BLaER1 treated with 17β-estradiol and CSF1 and Interleukin-3, amounts not matched to agents 10 nM and 100 nM (cell line): ENCODE results near the gene MEPCE.
A peak's percentile ranks its signal among the peaks of the same experiment; 100 is the strongest.

Experiments
- H3K27ac ChIP-seq, 11 experiments: shearing (Covaris generic); formaldehyde crosslinking; 2 replicates each; pipeline ENCODE4 v1.8.1; 2022
- H3K27me3 ChIP-seq, 11 experiments: shearing (Covaris generic); formaldehyde crosslinking; 2 replicates each; pipeline ENCODE4 v1.8.1; 2022
- H3K36me3 ChIP-seq, 11 experiments: shearing (Covaris generic); formaldehyde crosslinking; 2 replicates each; pipeline ENCODE4 v1.8.1; 2022
- H3K4me1 ChIP-seq, 10 experiments: shearing (Covaris generic); formaldehyde crosslinking; 2 replicates each; pipeline ENCODE4 v1.8.1; 2022
- H3K4me2 ChIP-seq, 11 experiments: shearing (Covaris generic); formaldehyde crosslinking; 2 replicates each; pipeline ENCODE4 v1.8.1; 2022
- H3K4me3 ChIP-seq, 10 experiments: shearing (Covaris generic); formaldehyde crosslinking; 2 replicates each; pipeline ENCODE4 v1.8.1; 2022
- H3K9ac ChIP-seq, 11 experiments: shearing (Covaris generic); formaldehyde crosslinking; 2 replicates each; pipeline ENCODE4 v1.8.1; 2022
- H3K9me3 ChIP-seq, 11 experiments: shearing (Covaris generic); formaldehyde crosslinking; replicated peaks in 1 of 11; 2 replicates each; pipeline ENCODE4 v1.8.1; 2022
- H4K20me1 ChIP-seq, 11 experiments: shearing (Covaris generic); formaldehyde crosslinking; 2 replicates each; pipeline ENCODE4 v1.8.1; 2022
- Cebpa-rat ChIP-seq, 11 experiments: shearing (Covaris generic); IDR thresholded peaks; 2 replicates each; pipeline ENCODE4 v1.8.1; 2022

Gene MEPCE

GRCh38 chr7:100427762-100428198, 1.9 kb upstream of the MEPCE start:
- peak overlapping the region in 8 of 10 experiments; percentile 79 to 99 (median 90); a peak in 12 of 20 replicates for H3K4me3 ChIP-seq
- H3K9me3 ChIP-seq: peaks cover 0 to 10% (median 0%) of the 10 kb centered on the region in 11 experiments; a peak in 5 of 22 replicates
- H3K4me1 ChIP-seq: peaks cover 23 to 30% (median 28%) of the 10 kb centered on the region in 10 experiments
- peak overlapping the region; percentile 95 to 100 (median 99) for H3K27ac ChIP-seq
- H3K9ac ChIP-seq: peak overlapping the region in 10 of 11 experiments; percentile 94 to 100 (median 99); a peak in 13 of 22 replicates
- no peaks in the 10 kb centered on the region for H3K27me3 ChIP-seq
- peaks cover 21 to 31% (median 24%) of the 10 kb centered on the region in 11 experiments; a peak in 21 of 22 replicates for H4K20me1 ChIP-seq
- H3K36me3 ChIP-seq: peaks cover 7 to 25% (median 22%) of the 10 kb centered on the region in 11 experiments
- H3K4me2 ChIP-seq: peak overlapping the region; percentile 65 to 99 (median 81)
- TF ChIP-seq Cebpa-rat (IDR thresholded peaks at IDR 0.05): no peak

GRCh38 chr7:100428199-100428966, 1.2 kb upstream of the MEPCE start, which contains the start of gene ZCWPW1:
Gene ZCWPW1, minus strand, starts transcription at chr7:100428703. Its CDS starts 8,054 bp downstream, at chr7:100420649.
- Histone ChIP-seq H3K27ac (peak within 1 kb of the TSS; percentile 95 to 100 (median 99)), H3K4me1 (peaks cover 29 to 36% (median 35%) of the 10 kb centered on the region in 10 experiments), H3K36me3 (peaks cover 10 to 28% (median 27%) of the 10 kb centered on the region in 11 experiments), H4K20me1 (peaks cover 27 to 37% (median 30%) of the 10 kb centered on the region in 11 experiments; a peak in 21 of 22 replicates), H3K4me3 (peak within 1 kb of the TSS; percentile 79 to 99 (median 92)), H3K27me3 (no peaks in the 10 kb centered on the region), H3K9ac (peak within 1 kb of the TSS; percentile 94 to 100 (median 99)), H3K4me2 (peak within 1 kb of the TSS; percentile 81 to 99 (median 97)), H3K9me3 (peaks cover 0 to 10% (median 0%) of the 10 kb centered on the region in 11 experiments; a peak in 5 of 22 replicates)
- no peak for TF ChIP-seq Cebpa-rat (IDR thresholded peaks at IDR 0.05)

GRCh38 chr7:100428967-100429636, 529 bp upstream of the MEPCE start:
- Histone ChIP-seq H4K20me1 (peaks cover 27 to 44% (median 37%) of the 10 kb centered on the region in 11 experiments; a peak in 21 of 22 replicates), H3K27ac (peak overlapping the region; percentile 95 to 100 (median 99)), H3K4me1 (peaks cover 36 to 43% (median 42%) of the 10 kb centered on the region in 10 experiments), H3K4me2 (peak overlapping the region; percentile 81 to 99 (median 97)), H3K36me3 (peaks cover 17 to 35% (median 35%) of the 10 kb centered on the region in 11 experiments), H3K4me3 (peak overlapping the region; percentile 79 to 99 (median 92)), H3K9me3 (peaks cover 0 to 10% (median 0%) of the 10 kb centered on the region in 11 experiments; a peak in 5 of 22 replicates), H3K9ac (peak overlapping the region; percentile 94 to 100 (median 99)), H3K27me3 (no peaks in the 10 kb centered on the region)
- no peak for TF ChIP-seq Cebpa-rat (IDR thresholded peaks at IDR 0.05)

- H4K20me1 ChIP-seq: peaks cover 27 to 60% (median 53%) of the 10 kb centered on the region in 11 experiments; a peak in 21 of 22 replicates
- peaks cover 25 to 51% (median 48%) of the 10 kb centered on the region in 11 experiments for H3K36me3 ChIP-seq
- peaks cover 47 to 57% (median 54%) of the 10 kb centered on the region in 10 experiments for H3K4me1 ChIP-seq
- peak overlapping the region; percentile 94 to 100 (median 99) for H3K9ac ChIP-seq
- peaks cover 0 to 10% (median 0%) of the 10 kb centered on the region in 11 experiments; a peak in 5 of 22 replicates for H3K9me3 ChIP-seq
- H3K4me2 ChIP-seq: peak overlapping the region; percentile 82 to 99 (median 97)
- peak overlapping the region; percentile 95 to 100 (median 99) for H3K27ac ChIP-seq
- H3K4me3 ChIP-seq: peak overlapping the region; percentile 79 to 99 (median 92)
- no peaks in the 10 kb centered on the region for H3K27me3 ChIP-seq
- TF ChIP-seq Cebpa-rat (IDR thresholded peaks at IDR 0.05): no peak
Observed at GRCh38 chr7:100430493-100431285, 1.1 kb downstream of the MEPCE start.

GRCh38 chr7:100431286-100431735, 1.7 kb downstream of the MEPCE start:
- Histone ChIP-seq H4K20me1 (peaks cover 27 to 65% (median 54%) of the 10 kb centered on the region in 11 experiments; a peak in 21 of 22 replicates), H3K4me2 (peak overlapping the region; percentile 82 to 99 (median 97)), H3K9ac (peak overlapping the region; percentile 94 to 100 (median 99)), H3K36me3 (peaks cover 25 to 54% (median 50%) of the 10 kb centered on the region in 11 experiments), H3K27ac (peak overlapping the region in 10 of 11 experiments; percentile 9 to 100 (median 99); a peak in 17 of 22 replicates), H3K4me1 (peaks cover 47 to 57% (median 54%) of the 10 kb centered on the region in 10 experiments), H3K27me3 (no peaks in the 10 kb centered on the region), H3K4me3 (peak overlapping the region; percentile 79 to 99 (median 92)), H3K9me3 (peaks cover 0 to 10% (median 0%) of the 10 kb centered on the region in 11 experiments; a peak in 5 of 22 replicates)
- no peak for TF ChIP-seq Cebpa-rat (IDR thresholded peaks at IDR 0.05)

GRCh38 chr7:100432053-100432452, 2.4 kb downstream of the MEPCE start:
- Histone ChIP-seq H3K36me3 (peaks cover 25 to 54% (median 50%) of the 10 kb centered on the region in 11 experiments), H3K9me3 (peaks cover 0 to 10% (median 0%) of the 10 kb centered on the region in 11 experiments; a peak in 5 of 22 replicates), H3K27me3 (no peaks in the 10 kb centered on the region), H3K4me3 (peak overlapping the region; percentile 79 to 99 (median 92); a peak in 18 of 20 replicates), H3K4me2 (peak overlapping the region; percentile 82 to 99 (median 97)), H3K9ac (peak overlapping the region; percentile 94 to 100 (median 99)), H4K20me1 (peaks cover 27 to 65% (median 54%) of the 10 kb centered on the region in 11 experiments; a peak in 21 of 22 replicates), H3K4me1 (peaks cover 51 to 63% (median 59%) of the 10 kb centered on the region in 10 experiments), H3K27ac (peak overlapping the region in 9 of 11 experiments; percentile 9 to 100 (median 99); a peak in 14 of 22 replicates)
- no peak for TF ChIP-seq Cebpa-rat (IDR thresholded peaks at IDR 0.05)

- H3K9me3 ChIP-seq: peaks cover 0 to 4% (median 0%) of the 10 kb centered on the region in 11 experiments; a peak in 5 of 22 replicates
Observed at GRCh38 chr7:100432621-100433275, 3.1 kb downstream of the MEPCE start.

More at GRCh38 chr7:100432621-100433275, 3.1 kb downstream of the MEPCE start:
- H3K4me1 ChIP-seq: peaks cover 51 to 68% (median 62%) of the 10 kb centered on the region in 10 experiments
- H3K27ac ChIP-seq: peak overlapping the region in 7 of 11 experiments; percentile 9 to 100 (median 99); a peak in 9 of 22 replicates
- no peak for TF ChIP-seq Cebpa-rat (IDR thresholded peaks at IDR 0.05)
- peaks cover 25 to 54% (median 50%) of the 10 kb centered on the region in 11 experiments for H3K36me3 ChIP-seq
- H3K4me3 ChIP-seq: peak overlapping the region in 8 of 10 experiments; percentile 79 to 99 (median 90); a peak in 11 of 20 replicates
- H3K9ac ChIP-seq: peak overlapping the region; percentile 94 to 100 (median 99); a peak in 21 of 22 replicates
- peak overlapping the region; percentile 82 to 99 (median 97) for H3K4me2 ChIP-seq
- peaks cover 27 to 65% (median 54%) of the 10 kb centered on the region in 11 experiments; a peak in 21 of 22 replicates for H4K20me1 ChIP-seq
- no peaks in the 10 kb centered on the region for H3K27me3 ChIP-seq
